Measurements from ENCODE around the gene GAL3ST3.

DNA sequence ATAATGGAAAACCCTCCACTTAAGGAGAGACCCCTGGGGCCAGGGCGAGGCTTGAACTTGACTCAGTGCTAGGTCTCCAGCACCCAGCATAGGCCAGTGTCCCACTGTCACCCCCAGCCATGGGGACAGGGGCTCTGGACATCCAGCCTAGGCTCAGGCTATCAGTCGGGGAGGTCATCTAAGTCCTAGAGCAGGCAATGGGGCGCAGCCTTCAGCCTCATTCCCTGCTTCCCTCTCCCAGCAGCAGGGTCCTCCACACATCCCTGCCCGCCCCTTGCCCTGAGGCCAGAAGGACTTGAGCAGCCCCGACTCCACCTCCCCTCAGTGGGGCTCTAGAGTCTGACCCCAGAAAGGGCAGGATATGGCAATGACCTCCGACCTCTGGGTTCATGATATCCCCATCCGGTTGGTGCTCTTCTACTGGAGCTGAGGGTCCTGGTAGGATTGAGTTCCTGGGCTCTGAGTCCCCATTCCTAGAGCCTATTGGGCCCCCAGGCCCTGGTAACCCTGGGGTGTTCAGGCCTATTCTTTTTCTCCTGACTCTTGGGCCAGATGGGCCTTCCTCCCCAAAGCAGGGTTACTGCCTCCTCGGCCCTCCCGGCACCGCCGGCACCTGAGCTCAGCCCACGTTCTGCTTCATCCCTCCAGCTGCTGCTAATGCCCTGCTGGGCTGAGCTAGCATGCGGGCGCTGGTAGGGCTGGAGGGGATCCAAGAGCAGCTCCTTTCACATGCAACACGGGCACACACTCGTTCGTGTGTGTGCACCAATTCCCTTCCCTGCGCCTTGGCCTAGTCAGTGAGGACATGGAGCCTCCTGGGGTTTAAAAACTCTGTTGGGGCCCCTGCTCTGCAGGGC is 32.8 kb downstream of the GAL3ST3 start:
- TF ChIP-seq, protein P1, sequence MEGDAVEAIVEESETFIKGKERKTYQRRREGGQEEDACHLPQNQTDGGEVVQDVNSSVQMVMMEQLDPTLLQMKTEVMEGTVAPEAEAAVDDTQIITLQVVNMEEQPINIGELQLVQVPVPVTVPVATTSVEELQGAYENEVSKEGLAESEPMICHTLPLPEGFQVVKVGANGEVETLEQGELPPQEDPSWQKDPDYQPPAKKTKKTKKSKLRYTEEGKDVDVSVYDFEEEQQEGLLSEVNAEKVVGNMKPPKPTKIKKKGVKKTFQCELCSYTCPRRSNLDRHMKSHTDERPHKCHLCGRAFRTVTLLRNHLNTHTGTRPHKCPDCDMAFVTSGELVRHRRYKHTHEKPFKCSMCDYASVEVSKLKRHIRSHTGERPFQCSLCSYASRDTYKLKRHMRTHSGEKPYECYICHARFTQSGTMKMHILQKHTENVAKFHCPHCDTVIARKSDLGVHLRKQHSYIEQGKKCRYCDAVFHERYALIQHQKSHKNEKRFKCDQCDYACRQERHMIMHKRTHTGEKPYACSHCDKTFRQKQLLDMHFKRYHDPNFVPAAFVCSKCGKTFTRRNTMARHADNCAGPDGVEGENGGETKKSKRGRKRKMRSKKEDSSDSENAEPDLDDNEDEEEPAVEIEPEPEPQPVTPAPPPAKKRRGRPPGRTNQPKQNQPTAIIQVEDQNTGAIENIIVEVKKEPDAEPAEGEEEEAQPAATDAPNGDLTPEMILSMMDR (IDR thresholded peaks at IDR 0.05), result no peak
- TF ChIP-seq EP300 (IDR thresholded peaks at IDR 0.05), result no peak
- no peak for TF ChIP-seq POLR2AphosphoS5 (IDR thresholded peaks at IDR 0.05)
- TF ChIP-seq POLR2A (IDR thresholded peaks at IDR 0.05), result no peak
